Activated CD4-positive, alpha-beta T cell treated with anti-CD3 and anti-CD28 coated beads for 36 hours (primary cell): ENCODE data around the gene RXRA. TPM values are rescaled to one million over a fixed set of nuclear protein-coding genes. Genes with fewer than 3 reads are reported as not detected.

Experiments
- ATAC-seq: fragments of 200-7000 bp; cut with Tn5 transposase; one replicate; pipeline ENCODE4 v1.10.0; 2021; ENCODE audit warnings: mild to moderate bottlenecking, moderate library complexity
- CTCF ChIA-PET: fragments of 350-600 bp; sonication (Branson Sonifier 250); formaldehyde crosslinking; loops from one replicate; lab custom pipeline; 2021; ENCODE audit warnings: antibody characterized with exemption; lab: Charles Lee
- POLR2A ChIA-PET: fragments of 350-600 bp; sonication (Branson Sonifier 250); formaldehyde crosslinking; loops from one replicate; lab custom pipeline; 2021; ENCODE audit warnings: antibody characterized with exemption, inconsistent platforms; lab: Charles Lee
- DNase-seq: peaks from one replicate; pipeline ENCODE4 v3.0.0-alpha.2; 2020
- H3K27ac Mint-ChIP-seq: one replicate; pipeline ENCODE4 v1.8.0; 2021; ENCODE audit warnings: mixed read lengths
- H3K27me3 Mint-ChIP-seq: one replicate; pipeline ENCODE4 v1.8.0; 2021; ENCODE audit warnings: mixed read lengths
- H3K36me3 Mint-ChIP-seq: one replicate; pipeline ENCODE4 v1.8.0; 2021; ENCODE audit warnings: low read depth, mixed read lengths
- H3K4me1 Mint-ChIP-seq: one replicate; pipeline ENCODE4 v1.8.0; 2021; ENCODE audit warnings: mixed read lengths
- H3K4me3 Mint-ChIP-seq: one replicate; pipeline ENCODE4 v1.8.0; 2021; ENCODE audit warnings: mild to moderate bottlenecking, moderate library complexity, mixed read lengths
- H3K9me3 Mint-ChIP-seq: one replicate; pipeline ENCODE4 v1.8.0; 2021; ENCODE audit warnings: low read depth, mixed read lengths
- intact Hi-C, 2 experiments: fragments of 100-400 bp; cut with DNase I in 1 of 2; cut with micrococcal nuclease in 1 of 2; formaldehyde crosslinking; loops; one replicate each; pipeline versions ENCODE4 v1.14.2 to v1.15.1; 2022 to 2024; cut with DNase I, micrococcal nuclease
- total RNA-seq, 2 experiments: library from RNA; stranded (reverse); gene quantifications; one replicate each; pipeline ENCODE4 v1.2.3, GENCODE V29; 2021

RXRA gene
- total RNA-seq, 2 experiments from 2014 or later: 17.6 to 20.9 TPM

- no peak overlapping the region for H3K4me3 Mint-ChIP-seq
Observed at GRCh38 chr9:134456756-134457305, 130.6 kb downstream of the RXRA start.

DNA sequence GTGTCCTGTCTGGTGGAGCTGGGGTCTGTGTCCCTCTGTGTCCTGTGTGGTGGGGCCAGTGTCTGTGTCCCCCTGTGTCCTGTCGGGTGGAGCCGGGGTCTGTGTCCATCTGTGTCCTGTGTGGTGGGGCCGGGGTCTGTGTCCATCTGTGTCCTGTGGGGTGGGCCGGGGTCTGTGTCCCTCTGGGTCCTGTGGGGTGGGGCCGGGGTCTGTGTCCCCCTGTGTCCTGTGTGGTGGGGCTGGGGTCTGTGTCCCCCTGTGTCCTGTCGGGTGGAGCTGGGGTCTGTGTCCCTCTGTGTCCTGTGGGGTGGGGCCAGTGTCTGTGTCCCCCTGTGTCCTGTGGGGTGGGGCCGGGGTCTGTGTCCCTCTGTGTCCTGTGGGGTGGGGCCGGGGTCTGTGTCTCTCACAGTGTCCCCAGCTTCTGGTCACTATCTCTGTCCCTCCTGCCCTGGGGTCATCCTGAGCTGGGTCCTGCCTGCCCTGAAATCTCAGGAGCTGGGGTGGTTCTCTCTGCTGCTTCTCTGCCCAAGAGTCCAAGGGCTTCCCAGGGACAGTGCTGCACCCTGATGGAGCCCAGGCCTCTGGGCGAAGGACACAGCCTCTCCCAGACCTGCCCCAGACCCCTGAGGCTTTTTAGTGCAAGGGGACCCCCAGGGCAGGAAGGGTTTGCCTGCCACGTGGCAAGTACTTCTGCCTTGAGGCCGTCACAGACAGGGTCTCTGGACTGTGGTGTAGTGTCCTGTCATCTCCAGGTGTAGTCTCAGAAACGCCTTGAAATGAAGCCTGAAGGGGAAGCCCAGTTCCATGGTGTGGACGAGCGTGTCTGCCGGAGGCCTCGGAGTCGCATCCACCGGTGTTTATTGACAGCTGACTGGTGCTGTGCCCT lies 131.3 kb downstream of the RXRA start:
- Mint-ChIP-seq H3K9me3 (no peaks in the 10 kb centered on the region), H3K36me3 (no peaks in the 10 kb centered on the region), H3K27ac (no peak overlapping the region), H3K4me3 (no peak overlapping the region), H3K27me3 (no peaks in the 10 kb centered on the region), H3K4me1 (peaks cover 15% of the 10 kb centered on the region)
- DNase-seq (no peak), ATAC-seq (no peak)
- POLR2A ChIA-PET: no interaction called here
- CTCF ChIA-PET: interaction anchor here (0.6 to 2.9 kb wide), 2 partner anchors 8 to 1810 kb away, joined by 3 to 12 read pairs; no protein-coding TSS in a partner anchor
- intact Hi-C loops: loop anchor here in 1 of 2 experiments (5.0 kb wide), 1 partner anchor 390 kb away; the partner anchor contains the start of gene BRD3

More at GRCh38 chr9:134456756-134457305, 130.6 kb downstream of the RXRA start:
- no peak for ATAC-seq
- Mint-ChIP-seq H3K4me1 (peaks cover 15% of the 10 kb centered on the region), H3K27me3 (no peaks in the 10 kb centered on the region), H3K9me3 (no peaks in the 10 kb centered on the region), H3K36me3 (no peaks in the 10 kb centered on the region), H3K27ac (peak overlapping the region; percentile 81)
- ChIA-PET POLR2A (no interaction called here), CTCF (interaction anchor here (0.5 to 2.9 kb wide), 5 partner anchors 7 to 1809 kb away, joined by 3 to 12 read pairs (median 3); no protein-coding TSS in a partner anchor)
- intact Hi-C loops: loop anchor here in 1 of 2 experiments (5.0 kb wide), 1 partner anchor 390 kb away; the partner anchor contains the start of gene BRD3
- DNase-seq: no peak

- Mint-ChIP-seq H3K9me3 (no peaks in the 10 kb centered on the region), H3K27me3 (no peaks in the 10 kb centered on the region), H3K4me3 (no peak overlapping the region), H3K36me3 (no peaks in the 10 kb centered on the region), H3K4me1 (peaks cover 15% of the 10 kb centered on the region), H3K27ac (no peak overlapping the region)
- CTCF ChIA-PET: interaction anchor here (2.9 kb wide), 1 partner anchor 9 kb away, joined by 12 read pairs; no protein-coding TSS in a partner anchor
- DNase-seq (no peak), ATAC-seq (no peak)
- POLR2A ChIA-PET: no interaction called here
- intact Hi-C loops: loop anchor here in 1 of 2 experiments (5.0 kb wide), 1 partner anchor 391 kb away; the partner anchor contains the start of gene BRD3
Observed at GRCh38 chr9:134458207-134459108, 132.2 kb downstream of the RXRA start.

DNA sequence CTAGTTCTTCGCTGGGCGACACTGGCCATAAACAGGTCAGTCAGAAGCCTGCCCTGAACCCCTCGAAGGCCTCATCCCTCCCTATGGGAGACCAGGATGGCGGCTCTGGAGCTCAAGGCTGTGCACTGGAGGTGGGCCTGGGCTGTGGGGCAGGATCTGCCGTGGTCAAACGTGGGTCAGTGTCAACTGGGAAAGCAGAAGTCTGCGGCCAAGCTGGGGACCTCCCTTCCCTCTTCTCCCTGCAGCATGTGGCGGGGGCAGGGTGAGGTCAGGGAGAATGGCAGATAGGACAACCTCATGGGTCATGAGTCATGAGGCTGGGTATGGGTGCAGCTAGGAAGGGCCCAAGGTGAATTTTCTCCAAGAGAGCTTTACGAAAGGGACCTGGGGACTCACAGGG lies 132.9 kb downstream of the RXRA start:
- no peaks in the 10 kb centered on the region for H3K27me3 Mint-ChIP-seq
- intact Hi-C loops: loop anchor here in 1 of 2 experiments (5.0 kb wide), 1 partner anchor 392 kb away; the partner anchor contains the start of gene BRD3
- DNase-seq (no peak), ATAC-seq (no peak)
- H3K4me3 Mint-ChIP-seq: no peak overlapping the region
- POLR2A ChIA-PET: no interaction called here
- peaks cover 15% of the 10 kb centered on the region for H3K4me1 Mint-ChIP-seq
- no peak overlapping the region for H3K27ac Mint-ChIP-seq
- CTCF ChIA-PET: interaction anchor here (2.9 kb wide), 1 partner anchor 10 kb away, joined by 12 read pairs; no protein-coding TSS in a partner anchor
- H3K36me3 Mint-ChIP-seq: no peaks in the 10 kb centered on the region
- no peaks in the 10 kb centered on the region for H3K9me3 Mint-ChIP-seq

- H3K9me3 Mint-ChIP-seq: no peaks in the 10 kb centered on the region
- DNase-seq (no peak), ATAC-seq (no peak)
- H3K4me3 Mint-ChIP-seq: no peak overlapping the region
- peaks cover 15% of the 10 kb centered on the region for H3K4me1 Mint-ChIP-seq
- POLR2A ChIA-PET: no interaction called here
- no peak overlapping the region for H3K27ac Mint-ChIP-seq
- CTCF ChIA-PET: interaction anchor here (2.9 kb wide), 1 partner anchor 10 kb away, joined by 12 read pairs; no protein-coding TSS in a partner anchor
- intact Hi-C loops: loop anchor here in 1 of 2 experiments (5.0 kb wide), 1 partner anchor 392 kb away; the partner anchor contains the start of gene BRD3
- H3K36me3 Mint-ChIP-seq: no peaks in the 10 kb centered on the region
- H3K27me3 Mint-ChIP-seq: no peaks in the 10 kb centered on the region
Observed at GRCh38 chr9:134459573-134459972, 133.3 kb downstream of the RXRA start.

GRCh38 chr9:134460206-134460605 lies 134.0 kb downstream of the RXRA start:
- Mint-ChIP-seq H3K36me3 (no peaks in the 10 kb centered on the region), H3K27me3 (no peaks in the 10 kb centered on the region), H3K9me3 (no peaks in the 10 kb centered on the region), H3K4me1 (peaks cover 15% of the 10 kb centered on the region), H3K27ac (no peak overlapping the region), H3K4me3 (no peak overlapping the region)
- intact Hi-C loops: no loop called here
- CTCF ChIA-PET: interaction anchor here (1.3 kb wide), 1 partner anchor 11 kb away, joined by 5 read pairs; no protein-coding TSS in a partner anchor
- ATAC-seq (no peak), DNase-seq (no peak)
- POLR2A ChIA-PET: no interaction called here

- no peak for DNase-seq
- H3K36me3 Mint-ChIP-seq: no peaks in the 10 kb centered on the region
- no peaks in the 10 kb centered on the region for H3K27me3 Mint-ChIP-seq
- ChIA-PET CTCF (interaction anchor here (0.6 to 1.3 kb wide), 2 partner anchors 12 to 18 kb away, joined by 3 to 5 read pairs; no protein-coding TSS in a partner anchor), POLR2A (no interaction called here)
- H3K9me3 Mint-ChIP-seq: no peaks in the 10 kb centered on the region
- no peak overlapping the region for H3K4me3 Mint-ChIP-seq
- no peak for ATAC-seq
- H3K27ac Mint-ChIP-seq: no peak overlapping the region
- peaks cover 12% of the 10 kb centered on the region for H3K4me1 Mint-ChIP-seq
- intact Hi-C loops: no loop called here
Observed at GRCh38 chr9:134460896-134461295, 134.6 kb downstream of the RXRA start.

GRCh38 chr9:134461426-134461982 lies 135.2 kb downstream of the RXRA start:
- POLR2A ChIA-PET: no interaction called here
- Mint-ChIP-seq H3K27me3 (no peaks in the 10 kb centered on the region), H3K27ac (no peak overlapping the region), H3K9me3 (no peaks in the 10 kb centered on the region), H3K4me1 (peaks cover 8% of the 10 kb centered on the region), H3K36me3 (no peaks in the 10 kb centered on the region), H3K4me3 (no peak overlapping the region)
- intact Hi-C loops: no loop called here
- DNase-seq (no peak), ATAC-seq (no peak)
- CTCF ChIA-PET: interaction anchor here (1.3 kb wide), 1 partner anchor 13 kb away, joined by 5 read pairs; no protein-coding TSS in a partner anchor

DNA sequence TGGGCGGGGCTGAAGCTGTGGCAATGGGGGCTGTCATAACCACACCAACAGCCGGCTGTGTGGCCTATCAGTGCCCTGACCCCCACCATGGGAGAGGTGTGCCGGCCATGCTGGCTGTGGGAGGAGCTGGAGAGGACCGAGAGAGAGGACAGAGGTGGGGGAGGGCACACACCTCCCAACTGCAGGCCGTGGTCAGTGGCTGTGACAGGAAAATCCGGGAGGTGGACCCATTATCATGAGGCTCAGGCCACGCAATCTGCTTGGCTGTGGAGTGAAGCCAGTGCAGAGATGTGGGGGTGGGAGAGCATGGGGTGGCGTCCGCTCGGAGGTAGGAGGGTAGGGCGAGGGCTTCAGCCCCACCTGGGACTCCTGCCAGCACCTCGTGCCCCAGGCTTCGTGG lies 136.1 kb downstream of the RXRA start:
- H3K36me3 Mint-ChIP-seq: no peaks in the 10 kb centered on the region
- ChIA-PET CTCF (interaction anchor here (0.6 to 1.1 kb wide), 2 partner anchors 13 to 277 kb away, joined by 3 to 4 read pairs; no protein-coding TSS in a partner anchor), POLR2A (no interaction called here)
- ATAC-seq (no peak), DNase-seq (no peak)
- H3K9me3 Mint-ChIP-seq: no peaks in the 10 kb centered on the region
- intact Hi-C loops: no loop called here
- H3K27ac Mint-ChIP-seq: no peak overlapping the region
- H3K27me3 Mint-ChIP-seq: no peaks in the 10 kb centered on the region
- peaks cover under 1% of the 10 kb centered on the region for H3K4me1 Mint-ChIP-seq
- H3K4me3 Mint-ChIP-seq: no peak overlapping the region

GRCh38 chr9:134463280-134463679 lies 137.0 kb downstream of the RXRA start:
- no peak for ATAC-seq
- no peaks in the 10 kb centered on the region for H3K4me1 Mint-ChIP-seq
- H3K9me3 Mint-ChIP-seq: no peaks in the 10 kb centered on the region
- H3K27me3 Mint-ChIP-seq: no peaks in the 10 kb centered on the region
- ChIA-PET CTCF (interaction anchor here (1.1 kb wide), 1 partner anchor 14 kb away, joined by 4 read pairs; no protein-coding TSS in a partner anchor), POLR2A (no interaction called here)
- no peak overlapping the region for H3K4me3 Mint-ChIP-seq
- intact Hi-C loops: no loop called here
- no peak for DNase-seq
- H3K36me3 Mint-ChIP-seq: no peaks in the 10 kb centered on the region
- H3K27ac Mint-ChIP-seq: no peak overlapping the region
